SK-N-SH (cell line): ENCODE data around the gene USPL1.

Experiments used
- EP300 ChIP-seq, 2 experiments: IDR thresholded peaks; 2 replicates each; pipeline versions ENCODE4 v1.4.0 to v1.6.1; 2012; ENCODE audit warnings: borderline replicate concordance in 1 of 2, low read depth in 1 of 2, low read length in 1 of 2
- EZH2phosphoT487 ChIP-seq: fragments of 200-600 bp; sonication (generic); IDR thresholded peaks from 2 replicates; pipeline ENCODE4 v1.6.1; 2017; ENCODE audit warnings: low read depth, mixed run types, mild to moderate bottlenecking, antibody characterized with exemption, moderate library complexity, borderline replicate concordance
- JUND ChIP-seq: IDR thresholded peaks from 2 replicates; pipeline ENCODE4 v1.4.0; 2012
- RCOR1 ChIP-seq: fragments of 150-350 bp; IDR thresholded peaks from 2 replicates; pipeline ENCODE4 v1.6.1; 2017; ENCODE audit warnings: antibody characterized with exemption, low read length
- SIN3A ChIP-seq: IDR thresholded peaks from 2 replicates; pipeline ENCODE4 v1.6.1; 2012; ENCODE audit warnings: low read depth, mild to moderate bottlenecking, low read length, moderate library complexity, borderline replicate concordance
- YY1 ChIP-seq: IDR thresholded peaks from 2 replicates; pipeline ENCODE4 v1.4.0; 2012; ENCODE audit warnings: low read depth, mild to moderate bottlenecking
- TF ChIP-seq, protein P1 (sequence below): fragments of 150-350 bp; IDR thresholded peaks from 2 replicates; pipeline ENCODE4 v1.6.1; 2017; ENCODE audit warnings: antibody characterized with exemption, low read length, low read depth, borderline replicate concordance
- TF ChIP-seq, protein P2 (sequence below): fragments of 200-600 bp; sonication (generic); IDR thresholded peaks from 2 replicates; pipeline ENCODE4 v1.6.1; 2017; ENCODE audit warnings: antibody characterized with exemption, mild to moderate bottlenecking, moderate library complexity
- TF ChIP-seq, protein P3 (sequence below): IDR thresholded peaks from 2 replicates; pipeline ENCODE4 v1.4.0; 2012; ENCODE audit warnings: low read depth
- TF ChIP-seq, protein P4 (sequence below): fragments of 150-350 bp; IDR thresholded peaks from 2 replicates; pipeline ENCODE4 v1.6.1; 2016; ENCODE audit warnings: mild to moderate bottlenecking, low read depth, low read length

DNA sequence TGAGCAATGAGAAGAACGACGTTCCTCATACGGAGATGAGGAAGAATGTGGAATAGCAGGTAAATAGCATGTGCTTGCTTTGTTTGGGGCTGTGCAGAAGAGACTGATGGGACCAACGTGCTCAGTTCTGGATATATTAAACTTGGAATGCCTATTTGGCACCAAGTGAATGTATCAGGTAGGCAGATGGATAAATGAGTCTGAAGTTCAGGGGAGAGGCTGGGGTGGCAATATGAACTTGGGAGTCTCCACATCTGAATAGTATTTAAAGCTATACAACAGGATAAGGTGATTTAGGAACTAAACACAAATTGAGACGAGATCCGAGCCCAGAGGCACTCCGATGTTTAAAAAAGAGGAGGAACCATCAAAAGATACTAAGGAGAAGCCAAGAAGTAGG, 12.7 kb upstream of the USPL1 start:
- no peak for TF ChIP-seq EZH2phosphoT487
- TF ChIP-seq, protein P1, sequence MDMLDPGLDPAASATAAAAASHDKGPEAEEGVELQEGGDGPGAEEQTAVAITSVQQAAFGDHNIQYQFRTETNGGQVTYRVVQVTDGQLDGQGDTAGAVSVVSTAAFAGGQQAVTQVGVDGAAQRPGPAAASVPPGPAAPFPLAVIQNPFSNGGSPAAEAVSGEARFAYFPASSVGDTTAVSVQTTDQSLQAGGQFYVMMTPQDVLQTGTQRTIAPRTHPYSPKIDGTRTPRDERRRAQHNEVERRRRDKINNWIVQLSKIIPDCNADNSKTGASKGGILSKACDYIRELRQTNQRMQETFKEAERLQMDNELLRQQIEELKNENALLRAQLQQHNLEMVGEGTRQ, result no peak
- TF ChIP-seq, protein P2, sequence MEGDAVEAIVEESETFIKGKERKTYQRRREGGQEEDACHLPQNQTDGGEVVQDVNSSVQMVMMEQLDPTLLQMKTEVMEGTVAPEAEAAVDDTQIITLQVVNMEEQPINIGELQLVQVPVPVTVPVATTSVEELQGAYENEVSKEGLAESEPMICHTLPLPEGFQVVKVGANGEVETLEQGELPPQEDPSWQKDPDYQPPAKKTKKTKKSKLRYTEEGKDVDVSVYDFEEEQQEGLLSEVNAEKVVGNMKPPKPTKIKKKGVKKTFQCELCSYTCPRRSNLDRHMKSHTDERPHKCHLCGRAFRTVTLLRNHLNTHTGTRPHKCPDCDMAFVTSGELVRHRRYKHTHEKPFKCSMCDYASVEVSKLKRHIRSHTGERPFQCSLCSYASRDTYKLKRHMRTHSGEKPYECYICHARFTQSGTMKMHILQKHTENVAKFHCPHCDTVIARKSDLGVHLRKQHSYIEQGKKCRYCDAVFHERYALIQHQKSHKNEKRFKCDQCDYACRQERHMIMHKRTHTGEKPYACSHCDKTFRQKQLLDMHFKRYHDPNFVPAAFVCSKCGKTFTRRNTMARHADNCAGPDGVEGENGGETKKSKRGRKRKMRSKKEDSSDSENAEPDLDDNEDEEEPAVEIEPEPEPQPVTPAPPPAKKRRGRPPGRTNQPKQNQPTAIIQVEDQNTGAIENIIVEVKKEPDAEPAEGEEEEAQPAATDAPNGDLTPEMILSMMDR, result no peak
- TF ChIP-seq, protein P3, sequence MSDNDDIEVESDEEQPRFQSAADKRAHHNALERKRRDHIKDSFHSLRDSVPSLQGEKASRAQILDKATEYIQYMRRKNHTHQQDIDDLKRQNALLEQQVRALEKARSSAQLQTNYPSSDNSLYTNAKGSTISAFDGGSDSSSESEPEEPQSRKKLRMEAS, result no peak
- TF ChIP-seq YY1, result no peak
- no peak for TF ChIP-seq RCOR1
- TF ChIP-seq EP300 (IDR thresholded peaks at IDR 0.05; ENCODE audit: borderline replicate concordance in 1 of 2, low read depth in 1 of 2, low read length in 1 of 2), result no peak
- no peak for TF ChIP-seq SIN3A
- TF ChIP-seq, protein P4, sequence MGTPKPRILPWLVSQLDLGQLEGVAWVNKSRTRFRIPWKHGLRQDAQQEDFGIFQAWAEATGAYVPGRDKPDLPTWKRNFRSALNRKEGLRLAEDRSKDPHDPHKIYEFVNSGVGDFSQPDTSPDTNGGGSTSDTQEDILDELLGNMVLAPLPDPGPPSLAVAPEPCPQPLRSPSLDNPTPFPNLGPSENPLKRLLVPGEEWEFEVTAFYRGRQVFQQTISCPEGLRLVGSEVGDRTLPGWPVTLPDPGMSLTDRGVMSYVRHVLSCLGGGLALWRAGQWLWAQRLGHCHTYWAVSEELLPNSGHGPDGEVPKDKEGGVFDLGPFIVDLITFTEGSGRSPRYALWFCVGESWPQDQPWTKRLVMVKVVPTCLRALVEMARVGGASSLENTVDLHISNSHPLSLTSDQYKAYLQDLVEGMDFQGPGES, result no peak
- no peak for TF ChIP-seq JUND
